ENCODE measurements around the gene SBF2. TPM values are rescaled to one million over a fixed set of nuclear protein-coding genes. Genes with fewer than 3 reads are reported as not detected.

The SBF2 gene
- total and polyA plus RNA-seq, 2 of the 13 experiments (the other 11 are each of a cell fraction or from before 2014, with no cell fraction given): 24.0 to 45.8 TPM

GRCh38 chr11:10304495-10305261 is 10.7 kb upstream of the SBF2 start, which contains the start of gene ADM (continued):
- TF ChIP-seq ZNF407 (CRISPR knock-in tag; IDR thresholded peaks at IDR 0.05; ENCODE audit: not compliant biosample characterization) (no peak), ZNF710 (CRISPR knock-in tag; IDR thresholded peaks at IDR 0.05; ENCODE audit: borderline replicate concordance) (peak; percentile 26; the same call in 1 of the 2 replicates), ATF5 (CRISPR knock-in tag; IDR thresholded peaks at IDR 0.05; ENCODE audit: low read depth) (no peak), ZNF644 (CRISPR knock-in tag; IDR thresholded peaks at IDR 0.05; ENCODE audit: low read depth) (0 out of 2 replicates have a peak, but pooled peaks have one; percentile 8), ZNF121 (CRISPR knock-in tag; IDR thresholded peaks at IDR 0.05) (0 out of 2 replicates have a peak, but pooled peaks have one; percentile 14), ZNF549 (CRISPR knock-in tag; IDR thresholded peaks at IDR 0.05) (no peak), SUZ12 (IDR thresholded peaks at IDR 0.05; ENCODE audit: low read depth, low read length) (no peak), DNMT3B (CRISPR knock-in tag; conservative IDR thresholded peaks at IDR 0.05) (0 out of 2 replicates have a peak, but pooled peaks have one; percentile 47), CREB3 (CRISPR knock-in tag; IDR thresholded peaks at IDR 0.05) (0 out of 2 replicates have a peak, but pooled peaks have one; percentile 63), CENPT (CRISPR knock-in tag; IDR thresholded peaks at IDR 0.05; ENCODE audit: low read depth) (no peak), HOXA5 (CRISPR knock-in tag; IDR thresholded peaks at IDR 0.05) (peak; percentile 69), ZNF550 (CRISPR knock-in tag; IDR thresholded peaks at IDR 0.05; ENCODE audit: borderline replicate concordance) (no peak), ZNF678 (CRISPR knock-in tag; IDR thresholded peaks at IDR 0.05) (no peak), SMC3 (IDR thresholded peaks at IDR 0.05; ENCODE audit: low read length) (0 out of 2 replicates have a peak, but pooled peaks have one; percentile 16), ZSCAN12 (CRISPR knock-in tag; IDR thresholded peaks at IDR 0.05) (peak; percentile 16; the same call in 1 of the 2 replicates), ZNF75D (CRISPR knock-in tag; IDR thresholded peaks at IDR 0.05; ENCODE audit: borderline replicate concordance) (no peak), NR2F1 (CRISPR knock-in tag; IDR thresholded peaks at IDR 0.05) (0 out of 4 replicates have a peak, but pooled peaks of 1 of the 2 experiments have one; percentile 26)
